ENCODE measurements around the gene ZBTB38.

Gene ZBTB38

GRCh38 chr3:141406265-141406664 is 38.0 kb downstream of the ZBTB38 start:
- no peak for DNase-seq

- DNase-seq, result no peak
These were observed 38.7 kb downstream of the ZBTB38 start for GRCh38 chr3:141407047-141407446.

GRCh38 chr3:141407825-141408224 is 39.5 kb downstream of the ZBTB38 start:
- no peak for DNase-seq

GRCh38 chr3:141408596-141408995 is 40.3 kb downstream of the ZBTB38 start:
- DNase-seq, result no peak

- no peak for DNase-seq
These were observed 41.6 kb downstream of the ZBTB38 start for GRCh38 chr3:141409940-141410241.

GRCh38 chr3:141410408-141410807 is 42.1 kb downstream of the ZBTB38 start:
- no peak for DNase-seq

- peak; percentile 46 for DNase-seq
These were observed 42.5 kb downstream of the ZBTB38 start for GRCh38 chr3:141410846-141411245.

GRCh38 chr3:141411251-141411771 is 43.0 kb downstream of the ZBTB38 start:
- peak; percentile 59 for DNase-seq

GRCh38 chr3:141412087-141412935 is 44.0 kb downstream of the ZBTB38 start:
- peak; percentile 72 for DNase-seq

- DNase-seq, result no peak
These were observed 44.6 kb downstream of the ZBTB38 start for GRCh38 chr3:141412936-141413354.

GRCh38 chr3:141413391-141413790 is 45.1 kb downstream of the ZBTB38 start:
- DNase-seq, result peak; percentile 51

- DNase-seq, result peak; percentile 40
These were observed 45.7 kb downstream of the ZBTB38 start for GRCh38 chr3:141413801-141414689.

GRCh38 chr3:141414800-141415462 is 46.6 kb downstream of the ZBTB38 start:
- DNase-seq, result peak; percentile 50

GRCh38 chr3:141415953-141416352 is 47.6 kb downstream of the ZBTB38 start:
- no peak for DNase-seq
